ENCODE measurements around the gene SLC1A6. TPM values are rescaled to one million over a fixed set of nuclear protein-coding genes. Genes with fewer than 3 reads are reported as not detected.
"Not testable (repeated sequence)": the region's sequence is repeated elsewhere in the genome, so short reads cannot be mapped to it uniquely, and the experiment has no call there.

Gene SLC1A6
- total RNA-seq, result not detected

GRCh38 chr19:14979476-14980255 lies at the start of gene SLC1A6:
Gene SLC1A6 (minus strand): TSS chr19:14979864. CDS start chr19:14972910, 6,954 bp downstream.
- no peaks in the 10 kb centered on the region for H3K36me3 Mint-ChIP-seq (ENCODE audit: low read depth)
- no peak for DNase-seq
- no peak within 1 kb of the TSS for H3K4me3 Mint-ChIP-seq

GRCh38 chr19:15028490-15028889 lies 48.8 kb upstream of the SLC1A6 start:
- Mint-ChIP-seq H3K27me3 (no peaks in the 10 kb centered on the region), H3K9me3 (no peaks in the 10 kb centered on the region), H3K36me3 (ENCODE audit: low read depth) (no peaks in the 10 kb centered on the region), H3K27ac (no peak overlapping the region), H3K4me1 (no peaks in the 10 kb centered on the region), H3K4me3 (no peak overlapping the region)
- ChIA-PET POLR2A (interaction anchor here (0.7 kb wide), 1 partner anchor 474 kb away, joined by 3 read pairs; no protein-coding TSS in a partner anchor), CTCF (no interaction called here)
- DNase-seq, result no peak

More at GRCh38 chr19:14979476-14980255, at the start of gene SLC1A6:
- Mint-ChIP-seq H3K27me3 (peaks cover 28% of the 10 kb centered on the region), H3K27ac (no peak within 1 kb of the TSS), H3K9me3 (no peaks in the 10 kb centered on the region), H3K4me1 (no peaks in the 10 kb centered on the region)
- ChIA-PET CTCF (interaction anchor here (0.5 kb wide), 1 partner anchor 454 kb away, joined by 3 read pairs; no protein-coding TSS in a partner anchor), POLR2A (no interaction called here)

GRCh38 chr19:15025217-15025616 lies 45.6 kb upstream of the SLC1A6 start:
- ChIA-PET POLR2A (interaction anchor here (0.7 kb wide), 1 partner anchor 1195 kb away, joined by 5 read pairs; no protein-coding TSS in a partner anchor), CTCF (interaction anchor here (0.6 to 0.7 kb wide), 2 partner anchors 202 to 236 kb away, joined by 3 to 4 read pairs; no protein-coding TSS in a partner anchor)
- no peaks in the 10 kb centered on the region for H3K36me3 Mint-ChIP-seq (ENCODE audit: low read depth)

GRCh38 chr19:15022752-15023151 lies 43.1 kb upstream of the SLC1A6 start:
- ChIA-PET CTCF (no interaction called here), POLR2A (no interaction called here)
- H3K27me3 Mint-ChIP-seq, result no peaks in the 10 kb centered on the region
- no peaks in the 10 kb centered on the region for H3K36me3 Mint-ChIP-seq (ENCODE audit: low read depth)
- no peak for DNase-seq
- H3K27ac Mint-ChIP-seq, result no peak overlapping the region
- H3K4me3 Mint-ChIP-seq, result no peak overlapping the region
- no peaks in the 10 kb centered on the region for H3K4me1 Mint-ChIP-seq
- no peaks in the 10 kb centered on the region for H3K9me3 Mint-ChIP-seq

More at GRCh38 chr19:15025217-15025616, 45.6 kb upstream of the SLC1A6 start:
- Mint-ChIP-seq H3K27me3 (no peaks in the 10 kb centered on the region), H3K4me1 (no peaks in the 10 kb centered on the region), H3K4me3 (no peak overlapping the region), H3K9me3 (no peaks in the 10 kb centered on the region), H3K27ac (no peak overlapping the region)
- no peak for DNase-seq

- no peaks in the 10 kb centered on the region for H3K27me3 Mint-ChIP-seq
- H3K36me3 Mint-ChIP-seq (ENCODE audit: low read depth), result no peaks in the 10 kb centered on the region
- H3K4me3 Mint-ChIP-seq, result no peak overlapping the region
- CTCF ChIA-PET, result no interaction called here
- POLR2A ChIA-PET, result no interaction called here
- H3K27ac Mint-ChIP-seq, result no peak overlapping the region
- no peaks in the 10 kb centered on the region for H3K9me3 Mint-ChIP-seq
- DNase-seq, result no peak
- H3K4me1 Mint-ChIP-seq, result no peaks in the 10 kb centered on the region
Observed at GRCh38 chr19:15021286-15022007, 41.8 kb upstream of the SLC1A6 start.

- CTCF ChIA-PET; H3K27ac Mint-ChIP-seq; H3K4me3 Mint-ChIP-seq; POLR2A ChIA-PET; H3K9me3 Mint-ChIP-seq; DNase-seq; H3K27me3 Mint-ChIP-seq; H3K4me1 Mint-ChIP-seq; H3K36me3 Mint-ChIP-seq (ENCODE audit: low read depth): not testable (repeated sequence)
Observed at GRCh38 chr19:15018836-15019235, 39.2 kb upstream of the SLC1A6 start.

- CTCF ChIA-PET, result no interaction called here
- H3K9me3 Mint-ChIP-seq, result no peaks in the 10 kb centered on the region
- no peaks in the 10 kb centered on the region for H3K27me3 Mint-ChIP-seq
- peak; percentile 7 for DNase-seq
- no peaks in the 10 kb centered on the region for H3K36me3 Mint-ChIP-seq (ENCODE audit: low read depth)
- POLR2A ChIA-PET, result no interaction called here
- H3K27ac Mint-ChIP-seq, result no peak overlapping the region
- no peak overlapping the region for H3K4me3 Mint-ChIP-seq
- no peaks in the 10 kb centered on the region for H3K4me1 Mint-ChIP-seq
Observed at GRCh38 chr19:15015946-15016542, 36.4 kb upstream of the SLC1A6 start.

DNA sequence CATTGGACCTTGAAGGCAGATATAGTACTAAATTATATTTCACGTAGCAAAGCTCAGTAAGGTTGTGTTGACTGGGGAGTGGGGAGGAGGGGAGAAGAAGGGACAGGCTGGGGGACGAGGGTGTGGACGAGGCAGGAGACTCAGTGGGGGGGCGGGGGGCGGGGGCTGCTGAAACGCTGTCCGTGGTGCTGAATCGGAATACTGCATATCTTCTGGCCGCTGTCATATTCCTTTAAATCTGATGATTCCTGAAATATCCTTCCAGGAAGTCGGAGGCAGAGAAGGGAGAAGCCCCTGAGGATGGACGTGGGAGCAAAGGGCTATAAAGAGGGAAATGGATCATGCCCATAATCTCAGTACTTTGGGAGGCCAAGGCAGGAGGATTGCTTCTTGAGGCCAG lies 34.9 kb upstream of the SLC1A6 start:
- Mint-ChIP-seq H3K4me3 (no peak overlapping the region), H3K36me3 (ENCODE audit: low read depth) (no peaks in the 10 kb centered on the region), H3K27me3 (peaks cover 9% of the 10 kb centered on the region), H3K9me3 (no peaks in the 10 kb centered on the region), H3K27ac (no peak overlapping the region), H3K4me1 (no peaks in the 10 kb centered on the region)
- DNase-seq, result no peak
- POLR2A ChIA-PET, result no interaction called here
- CTCF ChIA-PET, result no interaction called here

GRCh38 chr19:15010501-15011300 lies 31.0 kb upstream of the SLC1A6 start:
- H3K27ac Mint-ChIP-seq, result no peak overlapping the region

DNA sequence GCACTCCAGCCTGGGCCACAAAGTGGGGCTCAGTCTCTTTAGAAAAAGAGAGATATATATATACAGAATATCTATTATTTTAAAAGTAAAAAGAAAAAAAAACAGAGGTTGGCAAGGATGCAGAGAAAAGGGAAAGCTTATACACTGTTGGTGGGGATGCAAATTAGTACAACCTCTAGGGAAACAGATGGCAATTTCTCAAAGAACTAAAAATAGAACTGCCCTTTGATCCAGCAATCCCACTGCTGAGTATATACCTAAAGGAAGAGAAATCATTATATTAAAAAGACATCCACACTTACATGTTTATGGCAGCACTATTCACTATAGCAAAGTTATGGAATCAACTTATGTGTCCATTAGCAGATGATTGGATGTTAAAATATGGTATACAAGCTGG lies 28.6 kb upstream of the SLC1A6 start:
- H3K4me1 Mint-ChIP-seq, result no peaks in the 10 kb centered on the region
- ChIA-PET POLR2A (no interaction called here), CTCF (no interaction called here)
- no peaks in the 10 kb centered on the region for H3K9me3 Mint-ChIP-seq
- no peak overlapping the region for H3K4me3 Mint-ChIP-seq
- no peaks in the 10 kb centered on the region for H3K36me3 Mint-ChIP-seq (ENCODE audit: low read depth)
- H3K27me3 Mint-ChIP-seq, result peaks cover 12% of the 10 kb centered on the region
- no peak for DNase-seq
- H3K27ac Mint-ChIP-seq, result no peak overlapping the region

More at GRCh38 chr19:15010501-15011300, 31.0 kb upstream of the SLC1A6 start:
- no peaks in the 10 kb centered on the region for H3K9me3 Mint-ChIP-seq
- peaks cover 12% of the 10 kb centered on the region for H3K27me3 Mint-ChIP-seq
- DNase-seq, result no peak
- ChIA-PET POLR2A (no interaction called here), CTCF (no interaction called here)
- H3K4me3 Mint-ChIP-seq, result no peak overlapping the region
- no peaks in the 10 kb centered on the region for H3K36me3 Mint-ChIP-seq (ENCODE audit: low read depth)
- no peaks in the 10 kb centered on the region for H3K4me1 Mint-ChIP-seq

GRCh38 chr19:14997981-14998380 lies 18.3 kb upstream of the SLC1A6 start:
- no peaks in the 10 kb centered on the region for H3K4me1 Mint-ChIP-seq
- H3K4me3 Mint-ChIP-seq, result no peak overlapping the region
- no peaks in the 10 kb centered on the region for H3K36me3 Mint-ChIP-seq (ENCODE audit: low read depth)
- H3K27me3 Mint-ChIP-seq, result peaks cover 10% of the 10 kb centered on the region
- H3K27ac Mint-ChIP-seq, result no peak overlapping the region
- H3K9me3 Mint-ChIP-seq, result no peaks in the 10 kb centered on the region
- ChIA-PET CTCF (no interaction called here), POLR2A (no interaction called here)
- no peak for DNase-seq

- Mint-ChIP-seq H3K4me1 (no peaks in the 10 kb centered on the region), H3K9me3 (peaks cover 5% of the 10 kb centered on the region), H3K4me3 (no peak overlapping the region), H3K27me3 (peaks cover 5% of the 10 kb centered on the region), H3K27ac (no peak overlapping the region), H3K36me3 (ENCODE audit: low read depth) (no peaks in the 10 kb centered on the region)
- CTCF ChIA-PET, result interaction anchor here (0.6 kb wide), 1 partner anchor 1284 kb away, joined by 3 read pairs; no protein-coding TSS in a partner anchor
- POLR2A ChIA-PET, result no interaction called here
- DNase-seq, result no peak
Observed at GRCh38 chr19:14992780-14993179, 13.1 kb upstream of the SLC1A6 start.
